GM18870 (cell line): ENCODE measurements around the gene HSPA1L.
A peak's percentile ranks its signal among the peaks of the same experiment; 100 is the strongest.
"Not testable (repeated sequence)": the region's sequence is repeated elsewhere in the genome, so short reads cannot be mapped to it uniquely, and the experiment has no call there.

ENCODE experiments used
- ATAC-seq: cut with Tn5 transposase; IDR thresholded peaks from one replicate; pipeline ENCODE4 v1.9.1; 2021; ENCODE audit warnings: moderate library complexity; ENCODE audit not compliant: unreplicated experiment

HSPA1L gene

DNA sequence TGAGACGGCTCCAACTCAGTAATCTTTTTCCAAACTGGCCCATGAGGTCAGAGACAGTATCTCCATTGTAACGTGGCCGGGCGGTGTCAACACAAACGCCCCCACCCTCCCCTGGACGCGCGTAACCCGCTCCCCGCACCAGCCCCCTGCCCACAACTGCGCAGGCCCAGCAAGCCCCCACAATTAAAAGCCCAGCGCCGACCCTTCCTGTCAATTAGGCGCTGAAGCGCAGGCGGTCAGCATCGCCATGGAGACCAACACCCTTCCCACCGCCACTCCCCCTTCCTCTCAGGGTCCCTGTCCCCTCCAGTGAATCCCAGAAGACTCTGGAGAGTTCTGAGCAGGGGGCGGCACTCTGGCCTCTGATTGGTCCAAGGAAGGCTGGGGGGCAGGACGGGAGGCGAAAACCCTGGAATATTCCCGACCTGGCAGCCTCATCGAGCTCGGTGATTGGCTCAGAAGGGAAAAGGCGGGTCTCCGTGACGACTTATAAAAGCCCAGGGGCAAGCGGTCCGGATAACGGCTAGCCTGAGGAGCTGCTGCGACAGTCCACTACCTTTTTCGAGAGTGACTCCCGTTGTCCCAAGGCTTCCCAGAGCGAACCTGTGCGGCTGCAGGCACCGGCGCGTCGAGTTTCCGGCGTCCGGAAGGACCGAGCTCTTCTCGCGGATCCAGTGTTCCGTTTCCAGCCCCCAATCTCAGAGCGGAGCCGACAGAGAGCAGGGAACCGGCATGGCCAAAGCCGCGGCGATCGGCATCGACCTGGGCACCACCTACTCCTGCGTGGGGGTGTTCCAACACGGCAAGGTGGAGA is at the start of gene HSPA1L, which contains the start of gene HSPA1A:
HSPA1L (minus strand) TSS at position 259 of the 814 bp plus-strand sequence. CDS start 3,311 bp downstream, outside the sequence.
HSPA1A (plus strand) TSS at position 519 of the 814 bp plus-strand sequence; CDS start at position 733, 214 bp downstream.
- no peak for ATAC-seq

GRCh38 chr6:31864818-31865204 is 49.7 kb upstream of the HSPA1L start:
- ATAC-seq = no peak

DNA sequence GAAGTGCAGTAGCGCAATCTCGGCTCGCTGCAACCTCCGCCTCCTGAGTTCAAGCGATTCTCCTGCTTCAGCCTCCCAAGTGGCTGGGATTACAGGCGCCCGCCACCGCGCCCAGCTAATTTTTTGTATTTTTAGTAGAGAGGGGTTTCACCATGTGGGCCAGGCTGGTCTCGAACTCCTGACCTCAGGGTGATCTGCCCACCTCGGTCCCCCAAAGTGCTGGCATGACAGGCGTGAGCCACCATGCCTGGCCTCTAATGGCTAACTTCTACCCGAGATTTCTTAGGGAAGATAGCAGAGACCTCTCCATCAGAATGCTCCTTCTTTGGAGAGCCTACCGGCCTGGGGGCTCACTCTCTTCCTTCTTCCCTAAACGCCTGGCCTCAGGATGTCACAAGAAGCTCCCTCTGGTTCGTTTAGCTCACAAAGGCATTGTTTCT is 49.1 kb upstream of the HSPA1L start:
- not testable (repeated sequence) for ATAC-seq

DNA sequence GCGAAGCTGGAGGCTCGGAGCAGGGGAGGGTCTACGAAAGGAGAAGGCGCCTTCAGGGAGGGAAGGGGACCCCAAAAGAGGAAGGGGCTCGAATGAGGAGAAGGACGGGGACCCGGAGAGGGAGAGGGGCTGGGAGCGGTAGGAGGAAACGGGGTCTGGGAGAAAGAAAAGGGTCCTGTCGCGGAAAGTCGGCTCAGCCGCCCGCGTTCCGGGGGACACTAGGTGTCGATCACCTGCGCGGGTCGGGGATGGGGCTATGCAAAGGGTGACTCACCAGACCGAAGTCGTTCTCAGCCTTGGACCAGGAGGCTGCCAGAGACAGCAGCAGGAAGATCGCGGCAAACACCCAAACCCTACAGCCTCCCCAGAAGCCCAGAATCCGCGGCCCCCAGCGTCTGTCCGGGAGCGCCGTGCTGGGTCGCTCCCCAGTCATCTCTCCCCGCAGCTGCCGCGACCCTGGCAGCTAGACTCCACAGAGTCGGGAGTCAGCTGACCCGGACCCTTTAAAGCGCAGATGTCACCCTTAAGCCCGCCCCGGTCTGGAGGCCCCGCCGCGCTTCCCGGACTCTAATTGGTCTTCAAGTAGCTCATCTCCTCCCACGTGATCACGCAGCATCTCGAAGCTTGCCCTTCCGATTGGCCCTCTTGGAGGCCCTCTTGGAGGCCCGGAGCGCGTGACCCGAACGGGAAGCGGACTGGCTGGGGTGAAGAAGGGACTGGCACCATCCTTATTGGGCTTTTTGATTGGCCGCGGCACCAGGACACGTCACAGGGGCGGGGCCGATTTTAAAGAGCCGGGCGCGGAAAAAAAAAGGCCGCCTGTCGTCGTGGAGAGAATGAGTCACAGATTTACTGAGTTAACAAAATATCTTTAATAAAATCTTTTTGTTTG is 47.5 kb upstream of the HSPA1L start, which contains the start of gene NEU1:
NEU1 (minus strand) TSS at position 478 of the 892 bp plus-strand sequence; CDS start at position 433, 45 bp downstream.
- ATAC-seq = peak; percentile 87

- ATAC-seq = no peak
These were observed 46.8 kb upstream of the HSPA1L start for GRCh38 chr6:31861919-31862343.

DNA sequence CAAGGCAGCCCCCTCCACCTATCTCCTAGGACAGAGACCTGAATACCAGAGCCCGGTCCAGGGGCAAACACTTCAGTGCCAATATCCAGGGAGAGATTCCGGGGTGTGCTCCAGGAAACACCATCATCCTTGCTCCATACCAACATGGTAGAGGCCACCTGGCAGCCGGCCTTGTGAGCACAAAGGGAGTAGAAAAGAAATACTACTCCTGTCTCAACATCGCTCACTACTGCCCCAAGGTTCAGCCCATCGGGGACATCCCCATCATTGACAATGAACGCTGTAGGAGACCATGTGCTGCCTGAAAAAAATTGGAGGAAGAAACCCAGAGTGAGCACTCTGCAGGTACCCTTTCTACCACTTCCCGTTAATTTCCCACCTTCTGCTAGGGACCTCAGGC is 46.1 kb upstream of the HSPA1L start:
- ATAC-seq = no peak

DNA sequence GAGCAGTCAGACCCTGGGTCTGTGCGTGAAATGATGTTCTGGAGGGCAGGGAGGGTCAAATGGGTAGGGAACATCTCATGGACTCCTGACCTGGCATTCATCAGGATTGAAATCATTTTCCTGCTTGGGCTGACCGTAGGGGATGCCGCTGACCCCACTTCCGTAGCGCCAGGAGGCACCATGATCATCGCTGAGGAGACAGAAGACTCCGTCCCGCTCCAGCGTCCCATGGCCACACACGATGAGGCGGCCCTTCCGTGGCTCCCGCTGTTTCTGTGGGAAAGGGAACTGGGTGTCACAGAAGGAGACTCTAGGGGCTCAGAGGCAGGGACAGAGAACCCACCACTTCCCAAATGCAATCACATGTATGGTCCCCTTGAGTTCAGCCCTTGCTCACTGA is 45.3 kb upstream of the HSPA1L start:
- ATAC-seq = no peak

- ATAC-seq = no peak
These were observed 44.8 kb upstream of the HSPA1L start for GRCh38 chr6:31859923-31860322.

GRCh38 chr6:31858707-31859106 is 43.6 kb upstream of the HSPA1L start:
- no peak for ATAC-seq

DNA sequence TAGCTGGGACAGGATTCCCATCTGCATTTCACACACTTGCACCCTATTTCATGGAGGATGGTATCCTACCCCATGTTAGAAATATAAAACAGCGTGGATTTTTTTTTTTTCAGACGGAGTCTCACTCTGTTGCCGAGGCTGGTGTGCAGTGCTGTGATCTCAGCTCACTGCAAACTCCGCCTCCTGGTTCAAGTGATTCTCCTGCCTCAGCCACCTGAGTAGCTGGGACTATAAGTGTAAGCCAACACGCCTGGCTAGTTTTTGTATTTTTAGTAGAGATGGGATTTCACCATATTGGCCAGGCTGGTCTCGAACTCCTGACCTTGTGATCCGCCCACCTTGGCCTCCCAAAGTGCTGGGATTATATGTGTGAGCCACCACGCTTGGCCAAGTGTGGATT is 42.7 kb upstream of the HSPA1L start:
- ATAC-seq = not testable (repeated sequence)

- ATAC-seq = not testable (repeated sequence)
These were observed 37.1 kb upstream of the HSPA1L start for GRCh38 chr6:31851980-31852718.

- no peak for ATAC-seq
These were observed 36.4 kb upstream of the HSPA1L start for GRCh38 chr6:31851485-31851832.

- no peak for ATAC-seq
These were observed 35.8 kb upstream of the HSPA1L start for GRCh38 chr6:31850765-31851484.

- ATAC-seq = no peak
These were observed 32.3 kb upstream of the HSPA1L start for GRCh38 chr6:31847276-31847978.

- ATAC-seq = no peak
These were observed 29.4 kb upstream of the HSPA1L start for GRCh38 chr6:31844507-31844906.

DNA sequence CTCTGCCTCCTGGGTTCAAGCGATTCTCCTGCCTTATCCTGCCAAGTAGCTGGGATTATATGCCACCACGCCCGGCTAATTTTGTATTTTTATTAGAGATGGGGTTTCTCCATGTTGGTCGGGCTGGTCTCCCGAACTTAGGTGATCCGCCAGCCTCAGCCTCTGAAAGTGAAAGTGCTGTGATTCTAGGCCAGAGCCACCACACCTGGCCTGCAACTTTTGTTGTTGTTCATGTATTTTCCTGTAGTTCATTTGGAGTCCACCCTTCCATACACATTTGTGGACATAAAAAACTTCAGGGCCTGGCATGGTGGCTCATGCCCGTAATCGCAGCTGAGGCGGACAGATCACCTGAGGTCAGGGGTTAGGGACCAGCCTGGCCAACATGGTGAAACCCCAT is 27.0 kb upstream of the HSPA1L start:
- no peak for ATAC-seq

GRCh38 chr6:31839779-31840126 is 24.7 kb upstream of the HSPA1L start:
- ATAC-seq = not testable (repeated sequence)

GRCh38 chr6:31838968-31839367 is 23.9 kb upstream of the HSPA1L start:
- no peak for ATAC-seq

- ATAC-seq = not testable (repeated sequence)
These were observed 23.1 kb upstream of the HSPA1L start for GRCh38 chr6:31838114-31838553.
